Stimulated activated CD8-positive, alpha-beta memory T cell treated with anti-CD3 and anti-CD28 coated beads, Interleukin-2, amount 100 ng/mL, for 48 hours (primary cell): Measurements from ENCODE around the gene EIF1AD.
"Not testable (repeated sequence)": the region's sequence is repeated elsewhere in the genome, so short reads cannot be mapped to it uniquely, and the experiment has no call there.

ENCODE experiments used
- DNase-seq, 2 donors: peaks; one replicate each; pipeline ENCODE4 v3.0.0-alpha.2; 2020; ENCODE audit warnings: low read depth in 2 of 2

EIF1AD gene

GRCh38 chr11:66001942-66002647, at the start of gene EIF1AD, which contains the start of gene BANF1:
TSS of gene EIF1AD (minus strand) at chr11:66002157. CDS start at chr11:66000389, 1,768 bp downstream.
TSS of gene BANF1 (plus strand) at chr11:66002503. CDS start at chr11:66003251, 748 bp downstream.
- DNase-seq = peak; percentile 80 to 89

DNA sequence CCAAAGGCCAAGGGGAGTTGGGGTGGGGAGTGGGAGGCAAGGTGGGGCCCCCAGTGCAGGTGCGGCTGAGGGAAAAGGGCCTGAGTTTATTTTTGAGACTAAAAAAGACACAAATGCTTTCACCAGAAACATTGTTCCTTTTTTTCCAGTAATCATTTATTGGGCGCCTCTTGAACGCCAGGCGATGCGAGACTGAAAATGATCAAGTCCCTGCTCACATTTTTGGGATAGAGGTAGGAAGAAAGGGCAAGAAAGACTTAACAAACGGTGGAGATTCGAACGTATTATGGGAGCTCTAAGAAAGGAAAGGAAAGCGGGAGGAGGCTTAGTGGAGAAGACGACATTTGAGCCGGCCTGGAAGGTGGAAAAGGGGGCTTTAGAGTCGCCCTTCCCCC, 49.4 kb upstream of the EIF1AD start:
- no peak for DNase-seq

- no peak for DNase-seq
Measured at GRCh38 chr11:66050581-66051231, 48.7 kb upstream of the EIF1AD start.

- no peak for DNase-seq
Measured at GRCh38 chr11:66048547-66049323, 46.8 kb upstream of the EIF1AD start, which contains the start of gene GAL3ST3. TSS of gene GAL3ST3 (minus strand) at chr11:66049161. CDS start at chr11:66045415, 3,746 bp downstream.

DNA sequence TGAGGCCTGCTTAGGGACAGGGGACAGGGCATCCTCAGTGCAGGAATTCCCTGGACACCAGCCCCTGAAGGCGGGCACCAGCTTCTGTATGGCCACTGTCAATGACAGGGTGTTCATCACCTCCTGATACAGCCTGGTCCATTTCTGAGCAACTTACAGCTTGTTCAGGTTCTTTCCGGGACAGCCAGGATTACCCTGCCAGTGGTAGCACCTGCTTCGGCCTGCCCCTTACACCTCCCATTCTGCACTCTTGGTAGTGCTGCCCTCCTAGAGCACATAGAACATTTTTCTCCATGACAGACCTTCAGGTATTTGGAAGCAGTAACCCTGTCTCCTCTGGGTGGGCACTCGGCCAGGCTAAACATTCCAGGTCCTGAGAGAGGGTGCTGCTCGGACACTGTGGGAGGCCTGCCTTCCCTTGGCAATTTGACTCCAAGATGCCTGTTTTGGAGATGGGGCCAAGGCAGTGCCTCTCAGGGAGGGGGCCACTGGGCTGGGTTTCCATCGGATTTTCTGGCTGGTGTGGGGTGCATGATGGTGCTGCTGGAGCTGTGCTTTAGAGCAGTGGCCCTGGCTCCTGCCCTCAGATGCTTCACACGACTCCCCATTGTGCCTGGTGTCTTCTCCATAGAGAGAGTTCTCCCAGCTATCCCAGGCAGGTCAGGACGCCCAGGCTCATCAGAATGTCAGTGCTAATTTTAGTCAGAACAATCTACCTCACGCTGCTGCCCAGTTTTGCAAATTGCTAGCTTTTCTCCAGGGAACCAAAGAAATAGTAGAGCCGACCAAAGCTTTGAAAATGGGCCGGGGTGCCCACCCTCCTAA, 45.8 kb upstream of the EIF1AD start:
- DNase-seq = no peak

- no peak for DNase-seq
Measured at GRCh38 chr11:66046901-66047300, 44.9 kb upstream of the EIF1AD start.

DNA sequence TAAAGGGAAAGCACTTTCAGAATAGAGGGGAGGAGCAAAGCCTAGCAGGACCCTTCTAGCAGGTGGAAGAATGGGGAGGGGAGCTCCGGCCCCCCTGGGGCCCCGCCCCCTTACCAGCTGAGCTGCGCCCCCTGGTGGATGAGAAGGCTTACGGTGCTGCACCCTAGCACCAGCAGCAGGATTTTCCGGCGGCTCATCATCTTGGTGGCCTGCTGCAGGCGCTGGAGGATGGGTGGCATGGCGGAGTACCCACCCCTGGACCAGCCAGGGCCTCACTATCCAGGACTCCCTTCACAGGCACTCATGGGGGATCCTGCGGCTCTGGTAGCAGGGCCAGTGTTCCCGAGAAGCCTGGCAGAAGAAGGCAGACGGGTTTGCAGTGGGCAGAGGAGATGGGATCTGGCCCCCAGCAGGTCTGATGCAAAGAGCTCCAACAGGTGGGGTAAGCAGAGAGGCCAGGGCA, 43.3 kb upstream of the EIF1AD start:
- DNase-seq = peak; percentile 71 to 75

DNA sequence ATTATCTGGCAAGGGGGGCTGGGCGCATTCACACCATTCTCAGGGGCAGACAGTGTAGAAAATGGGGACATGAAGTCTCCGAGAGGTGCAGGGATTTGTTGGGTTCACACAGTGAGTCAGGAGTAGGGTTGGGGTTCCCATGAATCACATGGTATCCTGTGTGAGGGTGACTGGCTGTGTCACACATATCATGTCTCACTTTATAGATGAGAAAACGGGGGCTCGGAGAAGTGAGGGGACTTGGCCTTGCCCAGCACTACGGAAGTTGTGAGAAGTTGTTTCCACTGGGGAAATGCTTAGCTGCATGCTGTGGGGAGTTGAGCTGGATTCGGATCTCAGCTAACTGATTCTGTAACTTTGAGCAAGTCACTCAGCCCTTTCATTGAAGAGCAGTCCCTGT, 42.8 kb upstream of the EIF1AD start:
- DNase-seq = no peak

- no peak for DNase-seq
Measured at GRCh38 chr11:66042996-66043906, 41.3 kb upstream of the EIF1AD start.

- DNase-seq = no peak
Measured at GRCh38 chr11:66042227-66042995, 40.5 kb upstream of the EIF1AD start.

DNA sequence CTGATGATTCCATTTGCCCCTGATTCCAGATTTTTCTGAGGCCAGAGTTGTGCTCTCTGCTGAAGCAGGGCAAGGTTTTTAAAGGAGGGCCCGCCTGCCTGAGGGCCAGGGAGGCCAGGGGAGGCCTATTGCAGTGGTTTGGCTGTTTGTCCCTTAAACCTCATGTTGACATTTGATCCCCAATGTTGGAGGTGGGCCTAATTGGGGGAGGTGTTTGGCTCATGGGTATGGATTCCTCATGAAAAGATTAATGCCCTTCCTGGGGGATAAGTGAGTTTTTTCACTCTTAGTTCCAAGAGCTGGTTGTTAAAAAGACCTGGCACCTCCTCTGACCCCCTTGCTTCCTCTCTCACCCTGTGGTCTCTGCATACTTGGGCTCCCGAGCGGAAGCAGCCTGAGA, 37.8 kb upstream of the EIF1AD start:
- DNase-seq = no peak

DNA sequence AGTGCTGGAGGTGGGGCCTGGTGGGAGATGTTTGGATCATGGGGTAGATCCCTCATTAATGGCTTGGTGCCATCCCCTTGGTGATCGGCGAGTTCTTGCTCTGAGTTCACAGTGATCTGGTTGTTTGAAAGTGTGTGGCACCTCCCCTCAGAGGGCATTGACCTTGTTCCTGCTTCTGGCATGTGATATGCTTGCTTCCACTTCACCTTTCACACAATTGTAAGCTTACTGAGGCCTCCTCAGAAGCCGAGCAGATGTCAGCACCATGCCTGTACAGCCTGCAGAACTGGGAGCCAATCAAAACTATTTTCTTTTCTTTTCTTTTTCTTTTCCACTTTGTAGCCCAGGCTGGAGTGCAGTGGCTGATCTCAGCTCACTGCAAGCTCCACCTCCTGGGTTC, 35.4 kb upstream of the EIF1AD start:
- no peak for DNase-seq

DNA sequence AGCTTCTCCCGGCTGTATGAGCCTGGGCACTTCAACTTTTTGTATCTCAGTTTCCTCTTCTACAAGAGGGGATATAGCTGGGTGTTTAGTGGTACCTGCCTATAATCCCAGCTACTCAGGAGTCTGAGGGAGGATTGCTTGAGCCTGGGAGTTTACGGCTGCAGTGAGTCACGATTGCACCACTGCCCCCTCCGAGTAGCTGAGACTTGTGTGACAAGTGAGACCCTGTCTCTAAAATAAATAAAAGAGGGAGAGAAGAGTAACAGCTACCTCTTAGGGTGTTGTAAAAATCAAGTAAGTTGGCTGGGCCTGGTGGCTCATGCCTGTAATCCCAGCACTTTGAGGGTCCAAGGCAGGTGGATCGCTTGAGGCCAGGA, 34.4 kb upstream of the EIF1AD start:
- no peak for DNase-seq

- no peak for DNase-seq
Measured at GRCh38 chr11:66035653-66036333, 33.8 kb upstream of the EIF1AD start.

GRCh38 chr11:66032957-66033735, 31.2 kb upstream of the EIF1AD start:
- DNase-seq = no peak

- DNase-seq = no peak
Measured at GRCh38 chr11:66026017-66026529, 24.1 kb upstream of the EIF1AD start, which contains the start of gene CATSPER1. TSS of gene CATSPER1 (minus strand) at chr11:66026479. CDS start at chr11:66026379, 100 bp downstream.

DNA sequence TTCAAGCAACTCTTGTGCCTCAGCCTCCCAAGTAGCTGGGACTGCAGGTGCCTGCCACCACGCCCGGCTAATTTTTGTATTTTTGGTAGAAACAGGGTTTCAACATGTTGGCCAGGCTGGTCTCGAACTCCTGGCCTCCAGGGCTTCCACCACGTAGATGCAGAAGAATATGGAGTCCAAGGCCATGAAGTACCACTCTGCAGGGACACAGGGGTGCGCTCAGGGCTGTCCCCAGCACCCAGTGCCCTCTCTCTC, 21.2 kb upstream of the EIF1AD start:
- DNase-seq = not testable (repeated sequence)
